DMS153 treated with DMSO at 0.1 percent for 48 hours (cell line): ENCODE measurements around the gene EDDM13.
"Not testable (repeated sequence)": the region's sequence is repeated elsewhere in the genome, so short reads cannot be mapped to it uniquely, and the experiment has no call there.

Experiments
- DNase-seq: peaks from one replicate; lab custom pipeline; 2025; ENCODE audit not compliant: unreplicated experiment; lab: John Stamatoyannopoulos, UW

EDDM13 gene

GRCh38 chr19:56319991-56320390 lies 47.4 kb downstream of the EDDM13 start:
- no peak for DNase-seq

GRCh38 chr19:56321254-56321988 lies 48.9 kb downstream of the EDDM13 start:
- no peak for DNase-seq

GRCh38 chr19:56321989-56322440 lies 49.5 kb downstream of the EDDM13 start:
- DNase-seq, result no peak

- no peak for DNase-seq
These were observed 51.9 kb downstream of the EDDM13 start for GRCh38 chr19:56324436-56324835.

DNA sequence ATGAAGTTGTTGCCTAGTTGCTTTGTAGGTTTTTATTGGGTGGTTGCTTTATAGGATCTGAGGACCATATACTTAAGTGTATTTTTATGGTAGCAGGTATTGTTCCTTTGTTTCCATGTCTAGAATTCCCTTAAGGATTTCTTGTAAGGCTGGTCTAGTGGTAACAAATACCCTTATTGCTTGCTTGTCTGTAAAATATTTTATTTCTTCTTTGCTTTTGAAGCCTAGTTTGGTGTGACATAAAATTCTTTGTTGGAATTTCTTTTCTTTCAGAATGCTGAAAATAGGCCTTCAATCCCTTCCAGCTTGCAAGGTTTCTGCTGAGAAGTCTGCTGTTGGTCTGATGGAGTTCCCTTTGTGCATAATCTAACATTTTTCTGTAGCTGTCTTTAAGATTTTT lies 60.1 kb downstream of the EDDM13 start:
- DNase-seq, result no peak

DNA sequence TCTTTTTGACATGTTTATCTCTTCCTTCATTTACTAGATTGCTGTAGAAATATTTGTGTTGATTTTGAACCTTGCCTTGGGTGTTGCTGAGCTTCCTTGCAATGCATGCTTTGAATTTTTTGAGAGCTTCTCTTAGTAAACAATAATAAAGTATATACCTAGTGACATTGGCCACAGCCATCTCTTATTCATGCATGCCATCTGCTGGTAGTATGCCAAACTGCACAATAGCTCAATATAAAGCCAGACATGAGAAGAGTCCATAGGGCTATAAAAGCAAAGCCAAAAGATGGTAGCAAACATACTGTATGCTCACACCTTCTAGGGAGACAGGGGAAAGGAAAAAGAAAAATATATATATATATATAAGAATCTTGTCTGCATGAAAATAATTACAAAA lies 61.0 kb downstream of the EDDM13 start:
- DNase-seq, result peak; percentile 24

DNA sequence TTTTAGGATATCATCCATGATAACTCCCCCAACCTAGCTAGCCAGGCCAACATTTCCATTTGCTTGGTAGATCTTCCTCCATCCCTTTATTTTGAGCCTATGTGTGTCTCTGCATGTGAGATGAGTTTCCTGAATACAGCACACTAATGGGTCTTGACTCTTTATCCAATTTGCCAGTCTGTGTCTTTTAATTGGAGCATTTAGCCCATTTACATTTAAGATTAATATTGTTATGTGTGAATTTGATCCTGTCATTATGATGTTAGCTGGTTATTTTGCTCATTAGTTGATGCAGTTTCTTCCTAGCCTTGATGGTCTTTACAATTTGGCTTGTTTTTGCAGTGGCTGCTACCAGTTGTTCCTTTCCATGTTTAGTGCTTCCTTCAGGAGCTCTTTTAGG lies 62.8 kb downstream of the EDDM13 start:
- DNase-seq, result not testable (repeated sequence)

DNA sequence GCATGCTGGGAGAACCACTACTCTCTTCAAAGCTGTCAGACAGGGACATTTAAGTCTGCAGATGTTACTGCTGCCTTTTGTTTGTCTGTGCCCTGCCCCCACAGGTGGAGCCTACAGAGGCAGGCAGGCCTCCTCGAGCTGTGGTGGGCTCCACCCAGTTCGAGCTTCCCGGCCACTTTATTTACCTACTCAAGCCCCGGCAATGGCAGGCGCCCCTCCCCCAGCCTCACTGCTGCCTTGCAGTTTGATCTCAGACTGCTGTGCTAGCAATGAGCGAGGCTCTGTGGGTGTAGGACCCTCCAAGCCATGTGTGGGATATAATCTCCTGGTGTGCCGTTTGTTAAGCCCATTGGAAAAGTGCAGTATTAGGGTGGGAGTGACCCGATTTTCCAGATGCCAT lies 64.5 kb downstream of the EDDM13 start:
- not testable (repeated sequence) for DNase-seq

DNA sequence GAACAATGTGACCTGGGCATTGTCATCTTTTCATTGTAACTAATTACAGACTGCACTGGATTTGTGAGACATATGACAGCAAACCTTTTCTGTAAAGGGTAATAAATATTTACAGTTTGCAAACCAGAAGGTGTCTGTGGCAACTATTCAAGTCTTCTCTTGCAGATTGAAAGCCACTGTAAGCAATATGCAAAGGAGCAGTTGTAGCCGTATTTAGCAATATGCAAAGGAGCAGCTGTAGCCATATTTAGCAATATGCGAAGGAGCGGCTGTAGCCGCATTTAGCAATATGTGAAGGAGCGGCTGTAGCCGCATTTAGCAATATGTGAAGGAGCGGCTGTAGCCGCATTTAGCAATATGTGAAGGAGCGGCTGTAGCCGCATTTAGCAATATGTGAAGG lies 66.5 kb downstream of the EDDM13 start:
- DNase-seq, result not testable (repeated sequence)

DNA sequence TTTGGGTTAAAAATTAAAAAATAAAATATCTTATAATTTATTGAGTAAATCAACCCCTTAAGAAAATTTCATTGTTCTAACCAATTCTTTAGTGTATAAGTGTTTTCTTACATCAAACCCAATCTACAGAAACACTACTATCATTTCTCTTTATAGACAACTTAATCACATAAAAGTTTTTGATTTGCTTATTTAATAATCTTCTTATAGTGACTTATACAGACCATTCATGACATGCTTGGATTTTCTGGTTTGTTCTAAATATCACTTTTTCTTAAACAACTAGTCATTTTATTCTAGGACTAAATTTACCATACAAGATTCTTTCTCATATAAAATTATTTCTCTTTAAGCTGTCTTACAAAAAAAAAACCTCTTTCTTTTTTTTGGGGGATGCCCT lies 69.4 kb downstream of the EDDM13 start:
- DNase-seq, result no peak

GRCh38 chr19:56347163-56347778 lies 74.7 kb downstream of the EDDM13 start:
- DNase-seq, result no peak

GRCh38 chr19:56348289-56348877 lies 75.8 kb downstream of the EDDM13 start:
- no peak for DNase-seq

DNA sequence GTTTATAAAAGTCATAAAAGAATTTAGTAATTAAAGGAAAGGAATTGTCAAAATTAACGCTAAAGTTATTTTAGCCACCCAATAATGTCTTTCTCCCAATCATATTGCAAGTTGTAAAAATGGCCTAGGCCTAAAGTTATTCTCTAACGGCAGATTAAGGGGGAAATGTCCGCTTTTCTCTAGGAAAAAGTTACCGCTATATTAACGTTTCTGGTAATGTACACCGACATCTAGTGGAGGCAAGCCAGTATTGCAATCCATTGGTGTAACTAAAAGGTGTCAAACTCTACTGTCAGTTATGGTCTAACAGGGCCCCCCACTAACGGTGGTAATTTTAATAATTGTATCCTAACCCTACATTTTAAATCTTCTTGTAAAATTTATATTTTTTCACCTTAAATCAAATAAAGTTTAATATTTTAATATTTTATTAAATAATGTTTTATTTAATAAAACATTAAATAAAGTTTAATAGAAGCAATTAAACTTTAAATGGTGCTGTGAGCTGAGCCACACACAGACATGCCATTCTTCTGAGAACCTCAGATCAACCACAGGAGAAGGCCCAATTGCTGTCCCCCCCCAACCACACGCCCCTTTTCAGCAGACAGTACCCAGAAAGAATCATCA lies 78.0 kb downstream of the EDDM13 start:
- no peak for DNase-seq

DNA sequence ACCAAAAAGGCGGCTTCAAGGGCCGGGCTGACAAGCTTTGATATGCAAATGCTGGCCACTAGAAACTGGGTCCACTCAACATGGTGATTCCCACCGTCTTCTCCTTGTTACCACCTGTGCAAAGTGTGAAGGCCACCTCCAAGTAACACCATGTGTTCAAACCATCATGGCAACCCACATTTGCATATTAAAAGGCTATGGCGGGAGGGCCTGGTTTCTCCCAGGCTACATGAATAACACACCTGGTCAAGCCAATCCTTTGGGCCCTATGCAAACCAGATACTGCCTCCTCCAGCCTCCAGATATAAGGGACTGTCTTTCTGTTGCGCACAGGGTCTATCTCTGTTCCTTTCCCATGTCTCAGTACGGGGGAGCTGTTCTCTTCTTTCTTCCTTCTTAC lies 78.7 kb downstream of the EDDM13 start:
- DNase-seq, result no peak

GRCh38 chr19:56355517-56355916 lies 83.0 kb downstream of the EDDM13 start:
- no peak for DNase-seq

- no peak for DNase-seq
These were observed 84.4 kb downstream of the EDDM13 start for GRCh38 chr19:56356944-56357343.
